HL-60/S4 treated with phorbol 12-myristate 13-acetate at 8.2 ng/mL for 4 days and 3 days (cell line): ENCODE results near the gene LTC4S.

Experiments used
- in situ Hi-C: fragments of 300-500 bp; cut with MboI; formaldehyde crosslinking; loops from 2 replicates; pipeline ENCODE4 v1.15.0; 2022; ENCODE audit warnings: low sequenced_read_pairs

LTC4S gene

GRCh38 chr5:179794171-179794570 is 385 bp downstream of the LTC4S start:
- in situ Hi-C loops: no loop called here

- in situ Hi-C loops: no loop called here
Observed at GRCh38 chr5:179794575-179794974, 789 bp downstream of the LTC4S start.

GRCh38 chr5:179795049-179795862 is 1.5 kb downstream of the LTC4S start:
- in situ Hi-C loops: loop anchor here (5.0 kb wide), 1 partner anchor 33 kb away; no protein-coding TSS in a partner anchor

- in situ Hi-C loops: loop anchor here (5.0 kb wide), 1 partner anchor 34 kb away; no protein-coding TSS in a partner anchor
Observed at GRCh38 chr5:179795863-179796833, 2.4 kb downstream of the LTC4S start.

GRCh38 chr5:179796877-179797608 is 3.3 kb downstream of the LTC4S start:
- in situ Hi-C loops: loop anchor here (5.0 kb wide), 1 partner anchor 35 kb away; no protein-coding TSS in a partner anchor

GRCh38 chr5:179797741-179798140 is 4.0 kb downstream of the LTC4S start:
- in situ Hi-C loops: loop anchor here (5.0 kb wide), 1 partner anchor 35 kb away; no protein-coding TSS in a partner anchor

GRCh38 chr5:179798144-179798770 is 4.5 kb downstream of the LTC4S start:
- in situ Hi-C loops: loop anchor here (5.0 kb wide), 1 partner anchor 36 kb away; no protein-coding TSS in a partner anchor

GRCh38 chr5:179798771-179799643 is 5.2 kb downstream of the LTC4S start:
- in situ Hi-C loops: loop anchor here (5.0 kb wide), 1 partner anchor 37 kb away; no protein-coding TSS in a partner anchor

GRCh38 chr5:179799644-179799973 is 5.8 kb downstream of the LTC4S start:
- in situ Hi-C loops: loop anchor here (5.0 kb wide), 1 partner anchor 37 kb away; no protein-coding TSS in a partner anchor

GRCh38 chr5:179800071-179800695 is 6.4 kb downstream of the LTC4S start:
- in situ Hi-C loops: no loop called here

GRCh38 chr5:179800696-179801201 is 7.0 kb downstream of the LTC4S start:
- in situ Hi-C loops: no loop called here

- in situ Hi-C loops: no loop called here
Observed at GRCh38 chr5:179801304-179802206, 7.8 kb downstream of the LTC4S start.

- in situ Hi-C loops: no loop called here
Observed at GRCh38 chr5:179802207-179802883, 8.6 kb downstream of the LTC4S start.

GRCh38 chr5:179802950-179803562 is 9.3 kb downstream of the LTC4S start:
- in situ Hi-C loops: no loop called here

- in situ Hi-C loops: no loop called here
Observed at GRCh38 chr5:179803651-179804554, 10.1 kb downstream of the LTC4S start.
